T-cell (primary cell): ENCODE data around the gene SETD5. TPM values are rescaled to one million over a fixed set of nuclear protein-coding genes. Genes with fewer than 3 reads are reported as not detected.

Experiments
- ATAC-seq, 4 experiments: fragments of 200-7000 bp in 3 of 4; fragments of 150-1000 bp in 1 of 4; cut with Tn5 transposase; replicated peaks in 1 of 4; 1 replicate in 3 of 4; 2 replicates in 1 of 4; pipeline ENCODE4 v1.10.0; 2021; ENCODE audit warnings: moderate library complexity in 3 of 4, mild to moderate bottlenecking in 2 of 4, moderate number of reproducible peaks in 1 of 4
- CTCF ChIA-PET, 2 donors: fragments of 300-600 bp; sonication (Branson Sonifier 250); formaldehyde crosslinking; loops; one replicate each; lab custom pipeline; 2022; ENCODE audit warnings: antibody characterized with exemption in 2 of 2; lab: Charles Lee
- POLR2A ChIA-PET, 2 donors: fragments of 300-600 bp; sonication (Branson Sonifier 250); formaldehyde crosslinking; loops; one replicate each; lab custom pipeline; 2022; ENCODE audit warnings: antibody characterized with exemption in 2 of 2; lab: Charles Lee
- DNase-seq, 35 experiments: peaks; one replicate each; pipeline versions ENCODE4 v3.0.0 to v3.0.0-alpha.2; 2013 to 2023
- H3K27ac ChIP-seq: one replicate; pipeline ENCODE4 v1.5.1; 2013; ENCODE audit warnings: low read length
- H3K27me3 ChIP-seq, 2 experiments: replicated peaks in 1 of 2; 1 replicate in 1 of 2; 2 replicates in 1 of 2; pipeline versions ENCODE4 v1.6.1 to v1.7.0; 2013; ENCODE audit warnings: low read length in 1 of 2, mixed read lengths in 1 of 2; ENCODE audit not compliant: control insufficient read depth in 2 of 2, insufficient read depth in 2 of 2; ENCODE audit errors: extremely low read depth in 1 of 2
- H3K36me3 ChIP-seq, 2 donors: 1 replicate in 1 of 2; 2 replicates in 1 of 2; pipeline versions ENCODE4 v1.6.1 to v1.7.0; 2013; ENCODE audit warnings: low read length in 1 of 2; ENCODE audit not compliant: control insufficient read depth in 2 of 2, insufficient read depth in 1 of 2; ENCODE audit errors: extremely low read depth in 1 of 2
- H3K4me1 ChIP-seq, 2 experiments: 1 replicate in 1 of 2; 2 replicates in 1 of 2; pipeline versions ENCODE4 v1.6.1 to v1.7.0; 2013; ENCODE audit warnings: low read length in 2 of 2, mixed read lengths in 1 of 2; ENCODE audit not compliant: insufficient read depth in 2 of 2, control insufficient read depth in 1 of 2; ENCODE audit errors: extremely low read depth in 1 of 2
- H3K4me3 ChIP-seq, 2 donors: 1 replicate in 1 of 2; 2 replicates in 1 of 2; pipeline versions ENCODE4 v1.5.1 to v1.7.0; 2013; ENCODE audit warnings: mild to moderate bottlenecking in 2 of 2, low read length in 1 of 2, moderate library complexity in 1 of 2; ENCODE audit not compliant: control insufficient read depth in 1 of 2; ENCODE audit errors: extremely low read depth in 1 of 2
- H3K9me3 ChIP-seq: 2 replicates; pipeline ENCODE4 v1.7.0; 2013
- H3K27ac Mint-ChIP-seq, 2 donors: one replicate each; pipeline ENCODE4 v1.8.0; 2020 to 2021; ENCODE audit warnings: mild to moderate bottlenecking in 2 of 2, mixed read lengths in 2 of 2
- H3K27me3 Mint-ChIP-seq, 2 donors: one replicate each; pipeline ENCODE4 v1.8.0; 2021 to 2022; ENCODE audit warnings: mixed read lengths in 2 of 2
- H3K36me3 Mint-ChIP-seq: one replicate; pipeline ENCODE4 v1.8.0; 2021; ENCODE audit warnings: mixed read lengths
- H3K4me1 Mint-ChIP-seq, 3 donors: one replicate each; pipeline ENCODE4 v1.8.0; 2020 to 2022; ENCODE audit warnings: mixed read lengths in 3 of 3, mild to moderate bottlenecking in 1 of 3
- H3K4me3 Mint-ChIP-seq, 3 donors: one replicate each; pipeline ENCODE4 v1.8.0; 2020 to 2022; ENCODE audit warnings: mild to moderate bottlenecking in 3 of 3, mixed read lengths in 3 of 3, moderate library complexity in 3 of 3
- H3K9me3 Mint-ChIP-seq, 3 donors: one replicate each; pipeline ENCODE4 v1.8.0; 2020 to 2022; ENCODE audit warnings: mixed read lengths in 3 of 3
- WGBS: methylation state at CpG from one replicate; pipeline ENCODE4 v1.1.5; 2013; ENCODE audit warnings: missing lambda C conversion rate; ENCODE audit not compliant: insufficient coverage; 5-methylcytosine and 5-hydroxymethylcytosine counted together
- total RNA-seq, 35 experiments: library from RNA in 6 of 35; stranded (reverse) in 6 of 35; fragments of 120-200 nt in 1 of 35; gene quantifications; one replicate each; pipeline versions ENCODE4 v1.2.1 to v1.2.4 and lab custom pipeline; 2013 to 2026

The SETD5 gene
- total RNA-seq, 5 donors from 2014 or later (not counting 1 experiment from before 2014, with no cell fraction given): 119 to 131 (median 125) TPM

- ChIA-PET POLR2A (interaction anchor here in 1 of 2 donors (1.7 kb wide), 1 partner anchor 16 kb away, joined by 5 read pairs; the partner anchor contains the start of gene THUMPD3), CTCF (interaction anchor here (0.6 to 1.5 kb wide), 3 partner anchors 14 to 26 kb away, joined by 3 to 4 read pairs (median 3); partner anchors contain the start of gene THUMPD3 (in 1 of the 2))
- DNase-seq (no peak), ATAC-seq (no peak)
- H3K4me1 ChIP-seq: no peaks in the 10 kb centered on the region
- Mint-ChIP-seq H3K27ac (no peak overlapping the region), H3K36me3 (peaks cover 48% of the 10 kb centered on the region), H3K4me3 (no peak overlapping the region), H3K4me1 (peaks cover 15 to 31% (median 23%) of the 10 kb centered on the region in 3 donors), H3K9me3 (no peaks in the 10 kb centered on the region), H3K27me3 (no peaks in the 10 kb centered on the region)
- H3K36me3 ChIP-seq: peaks cover 8 to 77% of the 10 kb centered on the region in 2 donors
- H3K27me3 ChIP-seq: no peaks in the 10 kb centered on the region
- no peaks in the 10 kb centered on the region for H3K9me3 ChIP-seq
- H3K27ac ChIP-seq: no peak overlapping the region
- no CpG with 5 or more reads among the region's 4 CpGs for WGBS
- H3K4me3 ChIP-seq: no peak overlapping the region
Measured at GRCh38 chr3:9379327-9379726, 18.1 kb upstream of the SETD5 start.

DNA sequence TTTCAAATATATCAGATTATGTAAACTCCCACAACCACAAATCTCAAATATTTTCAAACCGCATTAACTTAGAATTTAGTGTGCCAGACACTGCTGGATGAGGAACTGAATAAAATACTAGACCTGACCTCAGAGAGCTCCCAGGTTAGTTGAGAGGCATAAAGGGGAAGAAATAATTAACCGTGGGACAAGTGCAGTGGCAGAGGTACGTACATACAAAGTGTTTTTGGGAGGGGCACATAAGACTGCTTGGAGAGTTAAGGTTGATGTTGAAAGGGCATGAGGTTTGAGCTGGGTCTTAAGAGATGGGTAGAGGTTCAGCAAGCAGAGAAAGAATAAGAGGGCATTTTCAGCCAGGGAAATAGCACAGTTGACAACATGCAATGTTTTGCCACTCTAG lies 17.4 kb upstream of the SETD5 start:
- Histone ChIP-seq H3K9me3 (no peaks in the 10 kb centered on the region), H3K27ac (no peak overlapping the region), H3K4me1 (no peaks in the 10 kb centered on the region), H3K4me3 (no peak overlapping the region), H3K27me3 (no peaks in the 10 kb centered on the region), H3K36me3 (peaks cover 10 to 77% of the 10 kb centered on the region in 2 donors)
- ChIA-PET CTCF (interaction anchor here in 1 of 2 donors (0.6 kb wide), 1 partner anchor 25 kb away, joined by 3 read pairs; no protein-coding TSS in a partner anchor), POLR2A (no interaction called here)
- DNase-seq (no peak), ATAC-seq (no peak)
- Mint-ChIP-seq H3K4me1 (peaks cover 11 to 31% (median 23%) of the 10 kb centered on the region in 3 donors), H3K36me3 (peaks cover 46% of the 10 kb centered on the region), H3K4me3 (no peak overlapping the region), H3K27ac (peak overlapping the region; percentile 8 to 11), H3K27me3 (no peaks in the 10 kb centered on the region), H3K9me3 (no peaks in the 10 kb centered on the region)
- 100% methylated on average over 2 of the region's 3 CpGs for WGBS

GRCh38 chr3:9384141-9384828 lies 13.1 kb upstream of the SETD5 start:
- no peaks in the 10 kb centered on the region for H3K9me3 Mint-ChIP-seq
- Histone ChIP-seq H3K9me3 (no peaks in the 10 kb centered on the region), H3K4me1 (no peaks in the 10 kb centered on the region), H3K27me3 (no peaks in the 10 kb centered on the region), H3K36me3 (peaks cover 8 to 77% of the 10 kb centered on the region in 2 donors), H3K27ac (no peak overlapping the region), H3K4me3 (no peak overlapping the region)
- CTCF ChIA-PET: interaction anchor here in 1 of 2 donors (0.8 kb wide), 1 partner anchor 9 kb away, joined by 3 read pairs; no protein-coding TSS in a partner anchor
- no peaks in the 10 kb centered on the region for H3K27me3 Mint-ChIP-seq
- peaks cover 48% of the 10 kb centered on the region for H3K36me3 Mint-ChIP-seq
- H3K4me3 Mint-ChIP-seq: no peak overlapping the region
- DNase-seq: no peak
- no peak overlapping the region for H3K27ac Mint-ChIP-seq
- 96% methylated on average over 8 of the region's 13 CpGs for WGBS
- no peak for ATAC-seq
- peaks cover 24 to 31% (median 24%) of the 10 kb centered on the region in 3 donors for H3K4me1 Mint-ChIP-seq
- POLR2A ChIA-PET: interaction anchor here (0.6 to 0.7 kb wide), 2 partner anchors 11 to 24 kb away, joined by 3 to 4 read pairs; no protein-coding TSS in a partner anchor

- H3K36me3 Mint-ChIP-seq: peaks cover 49% of the 10 kb centered on the region
- Histone ChIP-seq H3K4me3 (no peak overlapping the region), H3K27me3 (no peaks in the 10 kb centered on the region), H3K9me3 (no peaks in the 10 kb centered on the region), H3K36me3 (peaks cover 8 to 76% of the 10 kb centered on the region in 2 donors), H3K27ac (no peak overlapping the region), H3K4me1 (no peaks in the 10 kb centered on the region)
- ATAC-seq (no peak), DNase-seq (no peak)
- H3K27me3 Mint-ChIP-seq: no peaks in the 10 kb centered on the region
- ChIA-PET CTCF (no interaction called here), POLR2A (no interaction called here)
- H3K9me3 Mint-ChIP-seq: no peaks in the 10 kb centered on the region
- H3K4me3 Mint-ChIP-seq: no peak overlapping the region
- H3K27ac Mint-ChIP-seq: peak overlapping the region; percentile 49 to 65
- peaks cover 20 to 33% (median 27%) of the 10 kb centered on the region in 3 donors for H3K4me1 Mint-ChIP-seq
- no CpG with 5 or more reads among the region's 2 CpGs for WGBS
Measured at GRCh38 chr3:9385187-9386077, 12.0 kb upstream of the SETD5 start.

DNA sequence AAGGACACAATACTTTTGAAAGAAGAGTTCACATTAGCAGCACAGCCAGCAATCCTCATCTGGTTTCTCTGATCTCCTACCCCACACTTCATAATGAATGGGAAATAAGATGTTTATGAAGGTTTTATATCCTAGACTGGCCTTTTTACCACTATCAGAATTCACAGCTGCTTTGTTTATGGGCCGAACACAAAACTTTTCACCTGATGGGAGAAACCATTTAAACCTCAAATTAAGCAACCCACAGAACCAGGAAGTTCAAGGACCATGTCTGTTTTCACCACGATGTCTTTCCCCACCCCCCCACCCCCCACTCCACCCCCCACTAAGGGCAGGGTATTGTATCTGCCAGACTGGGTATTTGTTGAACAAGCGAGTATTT lies 11.3 kb upstream of the SETD5 start:
- CTCF ChIA-PET: no interaction called here
- no peak for ATAC-seq

More for the DNA sequence above, 11.3 kb upstream of the SETD5 start:
- Mint-ChIP-seq H3K9me3 (no peaks in the 10 kb centered on the region), H3K27ac (peak overlapping the region; percentile 49 to 65), H3K4me1 (peaks cover 26 to 35% (median 32%) of the 10 kb centered on the region in 3 donors), H3K36me3 (peaks cover 53% of the 10 kb centered on the region), H3K4me3 (no peak overlapping the region), H3K27me3 (no peaks in the 10 kb centered on the region)
- peaks cover 8 to 82% of the 10 kb centered on the region in 2 donors for H3K36me3 ChIP-seq
- DNase-seq: no peak
- no peaks in the 10 kb centered on the region for H3K9me3 ChIP-seq
- H3K4me1 ChIP-seq: peaks cover 0 to 4% of the 10 kb centered on the region in 2 experiments
- H3K4me3 ChIP-seq: no peak overlapping the region
- no CpG with 5 or more reads among the region's 3 CpGs for WGBS
- H3K27ac ChIP-seq: no peak overlapping the region
- no peaks in the 10 kb centered on the region for H3K27me3 ChIP-seq
- POLR2A ChIA-PET: no interaction called here
